GM12872 (cell line): Measurements from ENCODE around the gene AKT1S1.

Experiments used
- CTCF ChIP-seq: IDR thresholded peaks from 3 replicates; pipeline ENCODE4 v1.5.1; 2011; ENCODE audit warnings: low read depth, mild to moderate bottlenecking, low read length, moderate library complexity; ENCODE audit not compliant: insufficient read depth

The AKT1S1 gene

GRCh38 chr19:49833599-49833998 lies 43.6 kb downstream of the AKT1S1 start:
- TF ChIP-seq CTCF: no peak

GRCh38 chr19:49832556-49832955 lies 44.6 kb downstream of the AKT1S1 start:
- no peak for TF ChIP-seq CTCF

GRCh38 chr19:49831592-49831991 lies 45.6 kb downstream of the AKT1S1 start:
- TF ChIP-seq CTCF: no peak

GRCh38 chr19:49830766-49831165 lies 46.4 kb downstream of the AKT1S1 start:
- TF ChIP-seq CTCF: no peak

- TF ChIP-seq CTCF: no peak
Measured at GRCh38 chr19:49829721-49830120, 47.4 kb downstream of the AKT1S1 start.

- TF ChIP-seq CTCF: no peak
Measured at GRCh38 chr19:49829200-49829599, 48.0 kb downstream of the AKT1S1 start.

GRCh38 chr19:49827034-49827433 lies 50.1 kb downstream of the AKT1S1 start:
- TF ChIP-seq CTCF: no peak

GRCh38 chr19:49824662-49825061 lies 52.5 kb downstream of the AKT1S1 start:
- TF ChIP-seq CTCF: no peak
